Diencephalon (tissue), 1 donor: ENCODE measurements around the gene AKAP7. TPM values are rescaled to one million over a fixed set of nuclear protein-coding genes. Genes with fewer than 3 reads are reported as not detected.

Experiments used
- total RNA-seq: library from RNA; depleted of rRNA; stranded (reverse); fragments of >200 nt; gene quantifications from one replicate; pipeline ENCODE4 v1.2.3, GENCODE V29; 2014

Gene AKAP7
- 90.4 TPM for total RNA-seq

DNA sequence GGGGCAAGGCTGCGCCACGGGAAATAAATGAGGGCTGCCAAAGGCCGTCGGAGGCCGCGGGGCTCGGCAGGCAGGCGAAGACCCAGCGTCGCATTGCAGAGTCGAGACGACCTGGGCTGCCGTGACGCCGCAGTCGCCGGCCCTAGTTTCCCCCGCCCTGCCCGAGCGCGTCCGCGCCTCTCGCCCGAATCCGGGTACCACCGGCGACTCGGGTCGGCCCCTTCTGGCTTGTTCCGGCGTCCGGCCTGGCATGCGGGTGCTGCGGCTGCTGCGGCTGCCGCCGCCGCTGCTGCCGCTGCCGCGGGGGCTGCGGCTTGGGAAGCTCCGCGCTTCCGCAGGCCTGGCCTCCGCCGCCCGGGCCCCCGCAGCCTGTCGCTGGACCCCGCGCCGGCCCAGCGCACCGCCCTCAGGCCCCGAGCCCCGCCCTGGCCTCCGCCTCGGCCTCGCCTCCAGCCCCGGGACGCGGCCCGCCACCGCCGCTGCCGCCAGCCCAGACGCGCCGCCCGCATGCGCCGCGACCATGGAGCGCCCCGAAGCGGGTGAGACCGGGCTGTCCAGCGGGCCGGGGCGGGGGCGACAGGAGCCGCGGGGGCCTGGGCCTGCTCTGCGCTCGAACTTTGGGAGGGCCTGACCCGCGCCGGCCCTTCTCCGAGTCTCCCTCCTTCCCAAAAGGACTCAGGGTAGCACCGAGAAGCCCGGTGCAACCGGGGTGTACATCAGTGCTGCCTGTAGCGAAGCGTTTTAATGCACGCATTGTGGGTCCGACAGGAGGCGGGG is at the start of gene AKAP7:
Gene AKAP7 (plus strand): TSS at position 224 of the 777 bp plus-strand sequence. CDS start 297 bp downstream, at position 521.

Other genes with a start within 250 kb of the AKAP7 start
- 67.8 TPM for gene EPB41L2, start 72.2 kb upstream of the AKAP7 start, total RNA-seq